Measurements from ENCODE around the gene RPS6KC1. TPM values are rescaled to one million over a fixed set of nuclear protein-coding genes. Genes with fewer than 3 reads are reported as not detected.
"Not testable (repeated sequence)": the region's sequence is repeated elsewhere in the genome, so short reads cannot be mapped to it uniquely, and the experiment has no call there.

The RPS6KC1 gene
- total RNA-seq, 1 donor from 2014 or later, result 19.9 TPM

- H3K36me3 Mint-ChIP-seq (ENCODE audit: low read depth, unreplicated experiment), result no peaks in the 10 kb centered on the region
- peaks cover 2% of the 10 kb centered on the region for H3K27me3 Mint-ChIP-seq (ENCODE audit: unreplicated experiment)
- no peak for TF ChIP-seq CTCF (IDR thresholded peaks at IDR 0.05; ENCODE audit: unreplicated experiment)
- no peak overlapping the region for H3K4me3 Mint-ChIP-seq (ENCODE audit: unreplicated experiment)
- no peaks in the 10 kb centered on the region for H3K9me3 Mint-ChIP-seq (ENCODE audit: unreplicated experiment)
- no peaks in the 10 kb centered on the region for H3K4me1 Mint-ChIP-seq (ENCODE audit: unreplicated experiment)
- DNase-seq (ENCODE audit: low spot score), result no peak
- H3K27ac Mint-ChIP-seq (ENCODE audit: unreplicated experiment), result no peak overlapping the region
These were observed 18.4 kb upstream of the RPS6KC1 start for GRCh38 chr1:213032651-213033050.

GRCh38 chr1:213034713-213035112 is 16.3 kb upstream of the RPS6KC1 start:
- H3K36me3 Mint-ChIP-seq (ENCODE audit: low read depth, unreplicated experiment), result no peaks in the 10 kb centered on the region
- DNase-seq (ENCODE audit: low spot score), result no peak
- no peak overlapping the region for H3K27ac Mint-ChIP-seq (ENCODE audit: unreplicated experiment)
- no peak overlapping the region for H3K4me3 Mint-ChIP-seq (ENCODE audit: unreplicated experiment)
- no peaks in the 10 kb centered on the region for H3K9me3 Mint-ChIP-seq (ENCODE audit: unreplicated experiment)
- H3K4me1 Mint-ChIP-seq (ENCODE audit: unreplicated experiment), result no peaks in the 10 kb centered on the region
- H3K27me3 Mint-ChIP-seq (ENCODE audit: unreplicated experiment), result peaks cover 4% of the 10 kb centered on the region
- TF ChIP-seq CTCF (IDR thresholded peaks at IDR 0.05; ENCODE audit: unreplicated experiment), result no peak

GRCh38 chr1:213035573-213035972 is 15.5 kb upstream of the RPS6KC1 start:
- peaks cover 4% of the 10 kb centered on the region for H3K27me3 Mint-ChIP-seq (ENCODE audit: unreplicated experiment)
- no peaks in the 10 kb centered on the region for H3K4me1 Mint-ChIP-seq (ENCODE audit: unreplicated experiment)
- no peaks in the 10 kb centered on the region for H3K9me3 Mint-ChIP-seq (ENCODE audit: unreplicated experiment)
- H3K27ac Mint-ChIP-seq (ENCODE audit: unreplicated experiment), result no peak overlapping the region
- DNase-seq (ENCODE audit: low spot score), result no peak
- TF ChIP-seq CTCF (IDR thresholded peaks at IDR 0.05; ENCODE audit: unreplicated experiment), result no peak
- no peaks in the 10 kb centered on the region for H3K36me3 Mint-ChIP-seq (ENCODE audit: low read depth, unreplicated experiment)
- no peak overlapping the region for H3K4me3 Mint-ChIP-seq (ENCODE audit: unreplicated experiment)

GRCh38 chr1:213041443-213041842 is 9.6 kb upstream of the RPS6KC1 start:
- Mint-ChIP-seq H3K4me1 (ENCODE audit: unreplicated experiment) (no peaks in the 10 kb centered on the region), H3K36me3 (ENCODE audit: low read depth, unreplicated experiment) (no peaks in the 10 kb centered on the region), H3K4me3 (ENCODE audit: unreplicated experiment) (no peak overlapping the region), H3K9me3 (ENCODE audit: unreplicated experiment) (no peaks in the 10 kb centered on the region), H3K27me3 (ENCODE audit: unreplicated experiment) (peaks cover 4% of the 10 kb centered on the region), H3K27ac (ENCODE audit: unreplicated experiment) (no peak overlapping the region)
- no peak for TF ChIP-seq CTCF (IDR thresholded peaks at IDR 0.05; ENCODE audit: unreplicated experiment)
- DNase-seq (ENCODE audit: low spot score), result no peak

- not testable (repeated sequence) for H3K4me3 Mint-ChIP-seq (ENCODE audit: unreplicated experiment); H3K27ac Mint-ChIP-seq (ENCODE audit: unreplicated experiment); H3K4me1 Mint-ChIP-seq (ENCODE audit: unreplicated experiment); H3K36me3 Mint-ChIP-seq (ENCODE audit: low read depth, unreplicated experiment); DNase-seq (ENCODE audit: low spot score); H3K9me3 Mint-ChIP-seq (ENCODE audit: unreplicated experiment); H3K27me3 Mint-ChIP-seq (ENCODE audit: unreplicated experiment)
These were observed 5.5 kb upstream of the RPS6KC1 start for GRCh38 chr1:213045321-213046226.

All from endothelial cell (in vitro differentiated cells).